ENCODE data around the gene ZRANB1. TPM values are rescaled to one million over a fixed set of nuclear protein-coding genes. Genes with fewer than 3 reads are reported as not detected.

The ZRANB1 gene
- total RNA-seq, 4 donors from 2014 or later, result 22.1 to 37.5 (median 25.0) TPM

GRCh38 chr10:125023255-125023654 lies 81.3 kb downstream of the ZRANB1 start:
- Histone ChIP-seq H3K4me1 (peaks cover 3 to 33% of the 10 kb centered on the region in 2 donors), H3K27ac (no peak overlapping the region), H3K4me3 (replicated peaks in 1 of 3) (no peak overlapping the region), H3K27me3 (no peaks in the 10 kb centered on the region), H3K36me3 (peaks cover 5 to 9% of the 10 kb centered on the region in 2 donors), H3K9me3 (no peaks in the 10 kb centered on the region)
- WGBS, 2 donors, result 78 to 95% methylated on average over 17 to 21 of the region's 21 CpGs
- intact Hi-C loops (cut with DNase I), result no loop called here
- TF ChIP-seq CTCF (IDR thresholded peaks at IDR 0.05) (no peak), POLR2A (IDR thresholded peaks at IDR 0.05) (no peak)
- no peak for DNase-seq

GRCh38 chr10:125023862-125024496 lies 82.1 kb downstream of the ZRANB1 start:
- Histone ChIP-seq H3K27ac (no peak overlapping the region), H3K4me3 (replicated peaks in 1 of 3) (no peak overlapping the region), H3K36me3 (peaks cover 5 to 9% of the 10 kb centered on the region in 2 donors), H3K27me3 (no peaks in the 10 kb centered on the region), H3K9me3 (no peaks in the 10 kb centered on the region), H3K4me1 (peaks cover 3 to 26% of the 10 kb centered on the region in 2 donors)
- TF ChIP-seq POLR2A (IDR thresholded peaks at IDR 0.05) (no peak), CTCF (IDR thresholded peaks at IDR 0.05) (no peak)
- no peak for DNase-seq
- intact Hi-C loops (cut with DNase I), result no loop called here
- WGBS, 2 donors, result 71% methylated on average over 26 of the region's 26 CpGs

- 78 to 85% methylated on average over 16 of the region's 16 CpGs for WGBS, 2 donors
- TF ChIP-seq POLR2A (IDR thresholded peaks at IDR 0.05) (no peak), CTCF (IDR thresholded peaks at IDR 0.05) (no peak)
- no peaks in the 10 kb centered on the region for H3K27me3 ChIP-seq
These were observed 82.7 kb downstream of the ZRANB1 start for GRCh38 chr10:125024497-125025234.

GRCh38 chr10:125025341-125025740 lies 83.4 kb downstream of the ZRANB1 start:
- no peaks in the 10 kb centered on the region for H3K27me3 ChIP-seq
- intact Hi-C loops (cut with DNase I), result no loop called here
- TF ChIP-seq POLR2A (IDR thresholded peaks at IDR 0.05) (no peak), CTCF (IDR thresholded peaks at IDR 0.05) (no peak)
- DNase-seq, result no peak
- H3K9me3 ChIP-seq, result no peaks in the 10 kb centered on the region
- peaks cover 3 to 20% of the 10 kb centered on the region in 2 donors for H3K4me1 ChIP-seq
- H3K4me3 ChIP-seq (replicated peaks in 1 of 3), result no peak overlapping the region
- no peak overlapping the region for H3K27ac ChIP-seq
- WGBS, 2 donors, result 61 to 62% methylated on average over 12 of the region's 12 CpGs
- peaks cover 5 to 9% of the 10 kb centered on the region in 2 donors for H3K36me3 ChIP-seq

More at GRCh38 chr10:125024497-125025234, 82.7 kb downstream of the ZRANB1 start:
- Histone ChIP-seq H3K36me3 (peaks cover 5 to 9% of the 10 kb centered on the region in 2 donors), H3K9me3 (no peaks in the 10 kb centered on the region), H3K27ac (no peak overlapping the region), H3K4me3 (replicated peaks in 1 of 3) (no peak overlapping the region), H3K4me1 (peaks cover 3 to 22% of the 10 kb centered on the region in 2 donors)
- DNase-seq, result no peak
- intact Hi-C loops (cut with DNase I), result no loop called here

All from thyroid gland (tissue), 4 donors.